SK-N-SH treated with all-trans-retinoic acid at 6 μM for 48 hours (cell line): Measurements from ENCODE around the gene MEGF9.

Experiments
- ARNTL ChIP-seq: fragments of 450-650 bp; formaldehyde crosslinking; IDR thresholded peaks from 2 replicates; pipeline ENCODE4 v1.5.0; 2020; ENCODE audit warnings: low read depth, mild to moderate bottlenecking, moderate library complexity, borderline replicate concordance
- CREB5 ChIP-seq: fragments of 250-450 bp; sonication (Bioruptor Pico); IDR thresholded peaks from 2 replicates; pipeline ENCODE4 v1.5.1; 2020; ENCODE audit warnings: low read depth, mild to moderate bottlenecking, moderate library complexity
- ESRRG ChIP-seq: fragments of 250-450 bp; sonication (Bioruptor Pico); IDR thresholded peaks from 2 replicates; pipeline ENCODE4 v1.6.1; 2021; ENCODE audit warnings: mild to moderate bottlenecking
- GLIS3 ChIP-seq: fragments of 250-450 bp; sonication (Bioruptor Pico); IDR thresholded peaks from 2 replicates; pipeline ENCODE4 v1.5.0; 2020; ENCODE audit warnings: mild to moderate bottlenecking, moderate library complexity
- PATZ1 ChIP-seq: fragments of 250-450 bp; sonication (Bioruptor Pico); IDR thresholded peaks from 2 replicates; pipeline ENCODE4 v1.8.0; 2020; ENCODE audit warnings: mild to moderate bottlenecking, moderate library complexity, borderline replicate concordance
- ZFP30 ChIP-seq: fragments of 450-650 bp; formaldehyde crosslinking; IDR thresholded peaks from 2 replicates; pipeline ENCODE4 v1.5.0; 2022; ENCODE audit warnings: mild to moderate bottlenecking, moderate library complexity

GRCh38 chr9:120603591-120603990 is 110.7 kb downstream of the MEGF9 start:
- TF ChIP-seq ZFP30 (CRISPR knock-in tag) (no peak), PATZ1 (CRISPR knock-in tag) (no peak), CREB5 (CRISPR knock-in tag) (no peak), GLIS3 (CRISPR knock-in tag) (no peak), ESRRG (CRISPR knock-in tag) (no peak), ARNTL (no peak)
